NOMO-1 treated with dmso at 0.1 percent for 144 hours (cell line): ENCODE data around the gene SGK1.
A peak's percentile ranks its signal among the peaks of the same experiment; 100 is the strongest.

Source experiments
- DNase-seq: peaks from one replicate; lab custom pipeline; 2025; ENCODE audit not compliant: unreplicated experiment; lab: John Stamatoyannopoulos, UW

SGK1 gene

DNA sequence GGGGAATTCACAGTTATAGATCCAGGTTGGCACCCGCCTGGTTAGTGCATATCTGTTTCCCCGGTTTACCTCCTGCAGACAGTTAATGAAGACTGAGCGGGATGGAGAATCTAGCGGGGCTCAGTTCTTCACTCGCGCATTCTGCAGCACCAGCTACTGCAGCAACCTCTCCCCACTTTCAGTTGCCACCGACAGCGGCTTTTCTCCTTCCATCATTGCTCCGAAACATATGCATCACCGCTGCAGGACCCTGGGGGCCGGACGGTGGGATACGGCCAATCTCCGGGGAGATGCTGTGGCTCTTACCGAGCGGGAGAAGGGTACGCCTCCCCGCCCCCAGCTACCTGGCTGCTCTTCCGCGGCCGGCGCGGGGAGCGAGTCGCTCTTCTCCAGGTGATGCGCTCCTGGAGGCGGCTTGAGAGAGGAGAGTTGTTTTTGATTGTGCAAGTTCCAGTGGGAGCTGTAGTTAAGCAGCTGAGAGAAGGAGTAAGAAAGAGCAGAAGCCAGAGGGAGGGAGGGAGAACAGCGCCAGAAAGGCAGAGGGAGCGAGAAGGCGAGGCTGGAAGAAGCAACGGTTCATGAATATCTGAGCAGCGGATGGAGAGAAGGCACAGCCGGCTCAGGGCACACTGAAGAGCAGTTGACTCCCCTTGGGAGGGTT, at the start of gene SGK1:
Gene SGK1, minus strand, starts transcription at position 642 of the 661 bp plus-strand sequence. CDS start 652 bp downstream, outside the sequence.
- no peak for DNase-seq

DNA sequence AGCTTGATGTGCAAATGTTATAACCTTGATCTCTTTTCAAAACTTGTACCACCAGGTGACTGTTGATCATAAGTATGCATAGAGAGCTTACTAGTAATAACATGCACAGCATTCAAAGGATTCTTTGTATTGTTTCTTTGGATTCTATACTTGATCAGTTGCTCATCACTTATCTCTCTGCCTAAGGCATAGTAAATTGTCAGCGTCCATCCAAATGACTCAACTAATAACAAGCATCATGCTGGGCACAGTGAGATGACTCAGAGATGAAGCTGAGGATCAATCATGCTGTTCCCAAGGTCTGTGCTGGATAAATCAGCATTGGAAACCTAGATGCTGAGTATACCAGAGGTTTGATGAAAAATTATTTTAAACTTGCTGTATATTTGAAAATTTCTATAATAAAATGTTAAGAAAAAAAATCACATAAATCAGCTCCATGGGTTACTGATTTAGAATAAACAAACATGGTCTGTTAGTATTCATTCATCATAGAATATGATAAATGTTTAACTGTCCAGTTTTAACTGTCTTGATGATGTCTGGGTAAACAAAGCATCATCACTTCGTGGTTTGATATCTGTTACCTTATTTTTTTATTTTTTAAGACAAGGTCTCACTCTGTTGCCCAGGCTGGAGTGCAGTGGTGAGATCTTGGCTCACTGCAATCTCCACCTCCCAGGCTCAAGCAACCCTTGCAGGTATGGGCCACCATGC, 45.6 kb upstream of the SGK1 start:
- DNase-seq, result no peak

DNA sequence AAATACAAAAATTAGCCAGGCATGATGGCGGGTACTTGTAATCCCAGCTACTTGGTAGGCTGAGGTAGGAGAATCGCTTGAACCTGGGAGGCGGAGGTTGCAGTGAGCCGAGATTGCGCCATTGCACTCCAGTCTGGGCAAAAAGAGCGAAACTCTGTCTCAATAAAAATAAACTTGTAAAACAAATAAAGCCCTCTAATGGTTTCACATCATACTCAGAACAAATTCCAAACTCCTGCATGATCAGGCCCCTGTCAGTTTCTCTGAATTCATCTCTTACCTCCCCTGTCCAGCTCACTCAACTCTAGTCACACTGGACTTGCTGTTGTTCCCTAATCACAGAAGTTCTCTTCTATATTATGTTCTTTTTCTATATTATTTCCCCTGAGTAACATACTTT, 43.1 kb upstream of the SGK1 start:
- DNase-seq, result no peak

DNA sequence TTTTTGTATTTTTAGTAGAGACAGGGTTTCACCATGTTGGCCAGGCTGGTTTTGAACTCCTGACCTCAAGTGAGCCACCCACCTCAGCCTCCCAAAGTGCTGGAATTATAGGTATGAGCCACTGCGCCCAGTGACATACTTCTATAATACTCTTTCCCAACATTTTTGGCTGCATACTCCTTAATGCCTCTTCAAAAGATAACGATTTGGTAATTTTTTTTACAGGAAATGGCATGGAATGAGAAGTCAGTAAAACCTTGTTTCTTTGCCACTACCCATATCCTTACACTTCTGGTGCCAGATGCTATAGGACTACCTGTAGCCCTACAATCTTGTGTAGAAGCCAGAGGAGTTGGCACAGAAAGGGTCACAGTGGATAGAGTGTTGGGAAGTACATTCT, 41.4 kb upstream of the SGK1 start:
- DNase-seq, result no peak

DNA sequence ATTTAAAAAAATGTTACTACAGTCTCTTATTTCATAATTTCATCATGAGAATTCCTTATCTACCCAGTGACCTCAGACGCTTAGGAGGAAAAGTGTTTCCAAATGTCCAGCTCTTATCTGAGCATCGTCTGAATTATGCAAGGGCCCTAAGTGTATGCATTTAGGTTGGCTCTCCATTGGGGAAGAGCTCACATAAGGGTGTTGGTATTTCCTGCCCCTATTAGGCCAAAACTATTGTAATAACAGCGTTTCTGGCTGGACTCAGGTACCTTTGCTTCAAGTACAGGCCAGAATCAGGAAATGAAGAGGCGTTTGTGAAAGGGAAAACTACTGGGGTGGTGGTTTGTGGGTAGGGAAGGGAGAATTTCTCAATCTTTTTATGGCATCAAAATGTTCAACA, 40.4 kb upstream of the SGK1 start:
- DNase-seq, result peak; percentile 25

DNA sequence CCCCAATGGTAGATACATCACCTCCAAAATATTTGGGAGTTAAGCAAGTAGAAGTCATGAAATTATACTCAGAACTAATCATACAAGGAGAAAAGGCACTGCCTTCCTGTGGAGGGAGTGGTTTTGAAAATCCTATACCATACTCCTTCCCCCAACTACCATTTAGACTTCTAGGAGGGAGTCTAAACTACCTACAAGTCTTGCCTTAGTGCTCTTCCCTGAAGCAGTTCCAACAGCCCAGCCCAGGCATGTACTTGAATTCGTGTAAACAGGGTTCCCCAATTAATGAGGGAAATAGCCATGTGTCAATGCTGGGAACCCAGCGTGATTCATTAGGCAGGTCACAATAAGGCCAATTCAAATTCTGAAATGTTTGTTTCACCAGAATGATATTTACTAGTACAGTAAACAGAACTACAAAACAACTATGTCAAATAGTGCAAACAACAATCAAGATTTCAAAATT, 39.1 kb upstream of the SGK1 start:
- no peak for DNase-seq

DNA sequence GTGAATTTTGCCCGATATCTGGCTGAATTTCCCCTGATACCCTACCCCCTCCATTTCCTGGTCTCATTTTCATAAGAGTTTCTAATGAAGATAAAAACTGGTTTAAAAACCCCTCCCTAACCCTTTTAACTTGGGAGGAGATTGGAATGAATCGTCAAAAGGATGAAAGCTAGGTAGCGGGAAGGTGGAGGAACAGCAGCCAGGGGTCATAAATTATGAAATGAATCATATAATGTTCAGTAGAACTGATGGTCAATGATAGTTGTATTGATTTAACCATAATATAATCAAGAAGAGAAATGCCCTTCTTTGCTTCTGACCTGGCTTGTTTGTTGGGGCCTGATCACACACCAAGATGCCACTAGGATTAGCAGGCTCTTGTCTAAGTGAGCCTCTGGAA, 38.5 kb upstream of the SGK1 start:
- DNase-seq, result no peak

DNA sequence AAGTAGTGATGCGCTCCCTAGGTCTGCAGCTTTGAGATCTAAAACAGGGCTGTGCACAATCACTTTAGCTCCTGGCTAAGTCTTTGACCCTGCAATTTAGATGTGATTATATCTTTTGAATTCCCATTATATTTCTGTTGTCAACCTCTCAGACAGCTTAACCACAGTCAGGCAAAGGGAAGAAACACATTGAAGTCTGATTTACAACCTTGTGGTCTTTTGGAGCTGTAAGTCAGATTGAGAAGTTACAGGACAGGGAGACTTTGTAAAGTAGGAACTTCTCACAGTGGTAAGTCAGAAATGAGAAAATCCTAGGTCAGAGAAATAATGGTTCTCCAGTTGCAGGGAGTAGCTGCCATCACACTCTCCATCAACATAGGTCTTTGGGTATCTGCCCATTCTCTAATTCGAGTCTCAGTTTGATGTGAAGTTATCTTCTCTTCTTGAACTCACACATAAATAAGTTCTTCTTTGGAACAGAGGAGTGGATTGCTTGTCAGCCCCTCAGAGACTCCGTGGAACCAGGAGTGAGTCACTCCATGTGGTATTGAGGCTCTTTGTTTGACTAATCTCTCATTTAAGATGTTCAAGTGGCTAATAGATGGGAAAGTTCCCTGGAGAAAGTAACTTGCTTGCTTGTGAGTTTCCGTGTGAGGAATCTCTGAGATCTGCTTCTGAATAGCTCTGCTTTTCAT, 35.0 kb upstream of the SGK1 start:
- peak; percentile 48 for DNase-seq

DNA sequence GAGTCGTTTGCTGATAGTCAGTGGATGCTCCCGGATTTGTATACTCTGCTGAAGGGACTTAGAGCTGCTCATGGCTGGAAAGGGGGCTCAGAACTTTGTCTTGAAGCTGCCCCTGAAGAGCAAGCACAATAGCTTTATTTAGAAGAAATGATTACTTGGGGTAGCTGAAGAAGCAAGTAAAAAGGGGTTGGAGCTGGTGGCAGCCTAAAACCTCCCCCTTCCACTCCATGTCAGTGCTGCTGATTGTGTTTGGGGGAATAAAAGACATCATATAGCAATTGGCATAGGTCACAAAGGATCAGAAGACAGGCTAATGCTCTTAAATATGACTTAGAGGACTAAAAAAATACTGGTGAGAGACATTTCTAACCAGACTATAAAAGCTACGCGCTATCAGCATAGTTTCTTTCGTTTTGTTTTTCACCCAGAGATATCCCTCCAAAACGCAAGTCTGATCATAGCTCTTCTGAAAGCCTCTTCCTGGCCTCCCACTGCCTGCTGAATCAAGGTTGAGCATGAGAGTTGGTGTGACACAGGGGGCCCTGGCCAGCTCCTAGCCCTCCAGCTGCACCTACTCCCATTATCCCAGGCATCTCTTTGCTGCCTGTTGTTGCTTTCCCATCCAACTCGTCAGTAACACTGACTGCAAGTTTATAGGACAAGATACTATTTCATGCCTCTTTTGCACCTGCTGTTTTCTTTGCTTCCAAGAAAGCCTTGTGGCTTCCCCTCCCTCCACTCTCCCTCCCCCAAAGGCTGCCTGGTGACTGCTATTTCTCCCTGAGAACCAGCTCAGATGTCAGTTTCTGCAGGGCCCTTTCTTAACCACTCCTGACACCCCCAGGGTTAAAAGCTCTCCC, 33.9 kb upstream of the SGK1 start:
- DNase-seq, result no peak

DNA sequence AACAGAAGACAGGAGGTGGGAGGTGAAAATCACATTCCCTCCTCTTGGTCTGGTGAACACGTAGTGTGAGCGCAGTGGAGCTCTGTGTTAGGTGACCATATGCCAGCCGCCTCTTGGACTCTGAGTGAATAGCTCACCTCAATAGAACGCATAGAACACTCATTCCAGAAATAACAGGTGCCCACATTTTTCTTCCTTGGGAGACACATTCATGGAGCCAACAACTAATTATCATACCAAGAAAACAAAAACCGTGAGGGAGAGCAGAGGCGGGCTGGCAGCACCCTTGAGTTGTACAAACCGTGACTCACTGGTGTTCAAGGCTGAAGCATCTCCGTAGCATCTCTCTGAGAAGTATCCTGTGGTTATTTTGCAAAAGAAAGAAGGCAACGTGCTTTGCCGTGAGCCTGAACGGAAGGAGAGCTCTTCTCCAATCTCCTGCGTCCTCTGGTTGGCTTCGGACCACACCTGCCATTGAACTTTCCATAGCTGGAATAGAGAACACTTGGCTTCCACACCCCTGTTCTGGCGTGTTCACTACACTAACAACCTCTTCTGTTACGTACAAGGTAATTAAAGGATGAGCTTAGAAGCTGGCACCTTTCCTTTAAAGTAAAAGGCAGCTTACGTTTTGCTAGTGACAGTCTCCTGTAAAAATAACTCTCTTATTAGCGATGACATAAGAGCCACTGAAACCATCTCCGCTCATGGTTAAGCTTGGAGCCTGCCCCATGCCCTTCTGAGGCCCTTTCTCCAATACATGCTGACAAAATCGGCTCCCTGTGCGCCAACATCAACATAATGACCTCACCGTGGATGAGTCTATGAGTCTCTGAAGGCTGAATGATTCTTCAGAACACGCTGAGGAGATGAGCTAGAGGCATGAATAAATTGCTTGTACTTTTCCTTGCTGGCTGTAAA, 30.2 kb upstream of the SGK1 start:
- no peak for DNase-seq

DNA sequence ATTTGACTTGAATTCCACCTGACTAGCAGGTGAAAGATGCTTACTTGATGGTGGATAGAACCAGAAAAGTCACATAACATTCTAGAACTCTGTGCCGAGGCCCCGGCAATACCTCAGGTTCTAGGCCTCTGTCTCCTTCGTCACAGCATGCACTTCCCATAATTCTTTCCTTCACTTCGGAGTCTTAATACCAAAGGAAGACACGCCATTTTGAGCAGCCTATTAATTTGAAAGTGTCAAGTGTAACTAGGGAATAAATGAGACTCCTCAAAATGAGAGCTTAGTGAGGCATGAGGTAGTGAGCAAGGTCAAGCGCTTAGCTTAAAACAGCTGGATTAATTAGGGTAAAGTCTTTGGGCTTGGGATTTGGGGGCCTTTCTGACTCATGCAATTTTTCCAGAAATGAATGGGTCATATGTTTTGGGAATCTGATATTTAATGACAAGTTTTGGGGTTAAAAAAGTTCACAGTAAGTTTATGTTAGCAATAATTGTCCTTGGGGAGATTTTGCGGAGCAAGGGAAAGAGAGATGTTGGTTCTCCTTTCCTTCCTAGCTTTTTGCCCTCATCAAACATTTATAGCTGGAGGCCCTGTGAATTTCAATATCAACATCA, 29.1 kb upstream of the SGK1 start:
- DNase-seq, result no peak

DNA sequence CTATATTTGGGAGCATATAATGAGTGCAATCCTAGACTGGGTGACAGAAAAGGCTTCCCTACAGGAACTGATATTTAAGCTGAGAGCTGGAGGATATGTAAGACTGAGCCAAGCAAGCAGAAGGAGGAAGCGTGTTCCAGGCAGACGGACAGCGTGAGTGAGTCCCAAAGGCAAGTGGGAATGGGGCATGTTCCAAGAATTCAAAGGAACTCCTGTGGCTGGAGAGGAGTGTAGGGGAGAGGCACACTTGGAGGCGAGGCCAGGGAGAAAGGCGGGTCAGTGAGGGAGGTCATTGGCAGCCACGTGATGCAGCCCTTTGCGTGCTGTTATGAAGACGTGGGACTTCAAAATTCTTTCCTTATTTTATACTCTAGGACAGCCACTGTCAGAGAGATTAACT, 27.9 kb upstream of the SGK1 start:
- no peak for DNase-seq

DNA sequence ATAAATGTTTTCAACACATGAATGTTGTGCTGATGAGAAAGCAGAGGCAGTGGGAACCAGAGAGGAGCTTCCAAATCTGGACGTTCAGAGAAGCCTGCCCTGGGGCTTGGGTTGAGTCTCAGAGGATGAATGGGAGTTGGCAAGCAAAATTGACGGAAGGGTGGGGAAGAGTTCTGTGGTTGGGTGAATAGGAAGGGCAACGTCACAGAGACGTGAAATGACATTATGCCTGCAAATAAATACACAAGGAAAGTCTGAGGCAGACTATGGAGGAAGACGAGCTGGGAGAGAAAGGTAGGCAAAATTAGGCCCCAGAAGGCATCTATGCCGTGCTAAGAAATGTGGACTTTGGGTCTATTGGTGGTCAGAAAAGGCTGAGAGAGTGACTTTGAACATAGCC, 25.2 kb upstream of the SGK1 start:
- no peak for DNase-seq

DNA sequence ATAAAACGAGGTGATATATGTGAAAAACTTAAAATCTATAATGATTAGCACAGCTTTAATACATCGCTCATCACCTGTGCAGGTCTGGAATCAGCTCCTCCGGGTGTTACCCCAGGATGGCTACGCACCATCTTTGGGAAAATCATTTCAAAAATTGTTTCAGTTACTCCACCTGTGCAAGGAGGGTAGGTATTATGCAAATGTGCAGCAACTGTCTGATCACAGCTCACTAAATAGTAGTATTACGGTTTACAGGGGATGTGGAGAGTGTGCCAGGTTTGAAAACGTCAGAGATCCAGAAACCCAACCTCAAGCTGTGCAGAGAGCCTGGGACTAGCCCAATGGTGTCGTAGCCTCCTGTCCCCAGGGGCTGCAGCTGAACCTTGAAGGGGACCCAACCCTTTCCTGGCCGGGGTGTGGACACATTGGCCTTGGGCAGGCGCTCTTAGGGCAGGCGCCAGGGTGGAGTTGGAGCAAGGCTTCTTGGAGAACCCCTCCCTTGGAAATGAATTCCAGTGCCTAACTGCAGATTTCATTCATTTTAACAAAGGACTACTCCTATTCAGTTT, 24.2 kb upstream of the SGK1 start:
- no peak for DNase-seq

DNA sequence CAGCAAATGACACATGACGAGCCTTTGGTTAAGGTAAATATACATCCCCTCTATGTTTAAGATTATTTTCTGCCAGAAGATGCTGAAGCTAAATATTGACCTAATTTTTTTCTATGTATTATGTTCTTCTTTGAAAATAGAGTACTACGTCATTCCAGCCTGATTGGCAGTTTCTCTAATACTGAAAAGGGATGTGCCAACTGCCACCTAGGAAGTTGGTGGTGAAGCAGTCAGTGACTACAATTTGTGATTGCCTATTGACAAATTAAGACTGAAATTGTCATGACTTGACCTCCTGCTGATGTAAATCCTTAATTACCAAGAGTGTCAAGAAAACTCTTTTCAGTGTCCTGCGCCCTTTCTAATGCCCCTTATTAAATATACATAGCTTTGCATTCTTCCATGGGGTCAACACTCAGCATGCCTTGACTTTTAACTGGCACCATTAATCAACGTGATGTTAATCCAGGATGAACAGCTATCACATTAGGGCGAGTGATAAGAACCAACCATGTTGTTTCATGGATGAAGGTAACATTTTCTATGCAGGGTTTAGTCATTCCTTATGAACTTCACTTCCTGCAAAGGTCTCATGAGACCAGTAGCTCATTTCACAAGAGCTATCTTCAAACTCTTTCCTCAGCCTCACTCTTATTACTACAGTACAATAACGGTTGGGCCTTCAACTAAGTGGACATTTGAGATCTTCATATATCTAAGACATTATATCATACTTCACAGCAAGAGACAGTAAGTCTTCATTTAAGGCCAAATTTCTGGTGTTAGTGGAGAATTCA, 22.5 kb upstream of the SGK1 start:
- no peak for DNase-seq

DNA sequence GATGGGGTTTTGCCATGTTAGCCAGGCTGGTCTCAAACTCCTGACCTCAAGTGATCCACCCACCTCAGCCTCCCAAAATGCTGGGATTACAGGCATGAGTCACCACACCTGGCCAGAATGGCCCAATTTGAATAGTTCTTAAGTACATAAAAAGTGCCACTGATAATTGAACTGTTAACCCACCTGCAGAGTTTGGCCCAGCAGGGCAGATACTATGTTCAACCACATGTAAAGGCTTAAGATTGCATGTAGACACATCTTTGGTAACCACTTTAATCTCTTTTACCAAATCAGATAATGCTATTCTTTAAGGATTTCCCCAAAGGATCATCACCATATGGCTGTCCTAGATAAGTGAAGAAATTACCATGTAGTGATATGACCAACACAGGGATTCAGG, 21.3 kb upstream of the SGK1 start:
- no peak for DNase-seq

DNA sequence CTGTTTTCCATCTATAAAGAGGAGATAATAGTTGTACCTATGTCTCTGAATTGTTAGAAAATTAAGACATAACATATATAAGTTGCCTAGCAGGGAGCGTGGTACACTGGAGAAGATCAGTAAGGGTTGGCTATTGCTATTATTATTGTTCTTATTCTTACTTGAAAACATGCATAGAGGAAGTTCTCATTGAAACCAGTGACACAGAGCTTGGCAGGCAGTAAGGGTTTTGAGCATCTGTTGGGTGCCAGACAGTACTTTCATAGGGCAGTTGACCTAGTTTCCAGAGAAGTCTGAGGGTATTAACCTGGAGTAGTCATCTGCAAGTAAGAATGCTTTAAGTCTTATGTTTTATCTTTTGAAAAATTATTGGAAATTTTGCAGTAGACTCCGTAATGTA, 13.3 kb upstream of the SGK1 start:
- no peak for DNase-seq

DNA sequence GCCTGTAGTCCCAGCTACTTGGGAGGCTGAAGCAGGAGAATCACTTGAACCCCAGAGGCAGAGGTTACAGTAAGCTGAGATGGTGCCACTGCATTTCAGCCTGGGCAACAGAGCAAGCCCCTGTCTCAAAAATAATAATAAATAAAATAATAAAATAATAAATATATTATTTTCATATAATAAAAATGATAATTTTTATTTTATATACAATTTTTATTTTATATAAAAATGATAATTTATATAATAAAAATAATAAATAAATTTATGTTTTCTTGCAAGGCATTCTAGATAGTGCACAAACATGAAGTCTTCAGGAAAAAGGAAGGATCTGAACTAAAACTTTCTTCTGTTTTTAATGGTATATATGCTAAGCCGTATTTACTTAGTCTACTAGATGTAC, 12.6 kb upstream of the SGK1 start:
- DNase-seq, result no peak

DNA sequence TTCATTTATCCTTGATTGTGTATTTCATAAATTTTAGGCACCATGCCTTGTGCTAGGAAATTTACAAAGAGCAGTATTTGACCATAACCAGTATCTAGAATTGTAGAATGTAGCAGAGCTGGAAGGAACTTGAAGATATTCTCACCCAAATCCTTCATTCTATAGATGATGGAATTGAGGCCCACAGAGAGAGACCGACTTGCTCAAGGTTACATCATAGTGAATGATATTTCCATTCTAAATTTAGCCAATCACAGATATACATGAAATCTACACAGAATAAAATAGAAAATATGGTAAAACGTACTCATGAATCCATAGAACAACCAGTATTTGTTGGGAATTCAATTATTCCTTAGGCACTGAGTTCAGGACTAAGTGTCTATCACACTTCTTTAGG, 10.9 kb upstream of the SGK1 start:
- no peak for DNase-seq
